IPS DF 19.7 (cell line): ENCODE measurements around the gene OR2V1.
"Not testable (repeated sequence)": the region's sequence is repeated elsewhere in the genome, so short reads cannot be mapped to it uniquely, and the experiment has no call there.

Experiments
- DNase-seq: peaks from one replicate; pipeline ENCODE4 v3.0.0-alpha.2; 2013; ENCODE audit warnings: low read depth, low spot score

The OR2V1 gene

GRCh38 chr5:181130832-181131496, at the start of gene OR2V1:
Gene OR2V1 (minus strand): TSS chr5:181131169. CDS start chr5:181125304, 5,865 bp downstream.
- DNase-seq: no peak

- not testable (repeated sequence) for DNase-seq
Observed at GRCh38 chr5:181177559-181177958, 46.6 kb upstream of the OR2V1 start.

DNA sequence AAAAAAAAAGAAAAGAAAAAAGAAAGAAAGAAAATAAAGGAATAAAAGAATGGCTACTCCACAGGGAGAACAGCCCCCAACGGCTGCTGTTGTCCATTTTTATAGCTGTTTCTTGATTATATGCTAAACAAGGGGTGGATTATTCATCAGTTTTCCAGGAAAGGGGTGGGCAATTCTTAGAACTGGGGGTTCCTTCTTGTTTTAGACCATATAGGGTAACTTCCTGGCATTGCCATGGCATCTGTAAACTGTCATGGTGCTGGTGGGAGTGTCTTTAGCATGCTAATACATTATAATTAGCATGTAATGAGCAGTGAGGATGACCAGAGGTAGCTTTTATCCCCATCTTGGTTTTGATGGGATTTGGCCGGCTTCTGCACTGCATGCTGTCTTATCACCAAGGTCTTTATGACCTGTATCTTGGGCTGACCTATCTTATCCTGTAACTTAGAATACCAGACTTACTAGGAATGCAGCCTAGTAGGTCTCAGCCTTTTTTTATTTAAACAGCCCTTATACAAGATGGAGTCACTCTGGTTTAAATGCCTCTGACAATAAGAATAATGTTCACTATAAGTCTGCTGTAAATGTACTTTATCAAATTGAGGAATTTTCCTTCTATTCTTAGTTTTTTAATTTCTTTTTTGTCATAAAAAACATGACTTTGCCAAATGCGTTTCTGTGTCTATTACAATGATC, 45.4 kb upstream of the OR2V1 start:
- no peak for DNase-seq

- DNase-seq: no peak
Observed at GRCh38 chr5:181173420-181174342, 42.7 kb upstream of the OR2V1 start.

GRCh38 chr5:181173027-181173419, 42.1 kb upstream of the OR2V1 start:
- DNase-seq: no peak

GRCh38 chr5:181171782-181172181, 40.8 kb upstream of the OR2V1 start:
- DNase-seq: no peak

DNA sequence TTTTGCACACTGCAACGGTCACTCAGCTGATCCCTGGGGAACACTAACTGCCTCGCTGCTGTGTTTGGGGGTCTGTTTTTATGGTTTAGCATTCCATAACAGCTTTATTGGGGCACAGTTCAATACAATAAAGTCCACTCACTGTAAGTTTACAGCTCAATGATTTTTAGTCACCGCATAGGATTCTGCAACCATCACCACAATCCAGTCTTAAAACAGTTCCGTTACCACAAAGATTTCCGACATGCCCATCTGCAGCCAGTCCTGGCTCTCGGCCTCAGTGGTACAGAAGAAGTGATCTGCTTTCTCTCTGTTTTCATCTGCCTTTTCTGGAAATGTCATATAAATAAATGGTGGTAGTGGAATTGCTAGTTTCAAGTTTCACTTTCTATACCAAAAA, 40.0 kb upstream of the OR2V1 start:
- no peak for DNase-seq

- no peak for DNase-seq
Observed at GRCh38 chr5:181170237-181170825, 39.4 kb upstream of the OR2V1 start.

GRCh38 chr5:181169459-181170236, 38.7 kb upstream of the OR2V1 start:
- not testable (repeated sequence) for DNase-seq

DNA sequence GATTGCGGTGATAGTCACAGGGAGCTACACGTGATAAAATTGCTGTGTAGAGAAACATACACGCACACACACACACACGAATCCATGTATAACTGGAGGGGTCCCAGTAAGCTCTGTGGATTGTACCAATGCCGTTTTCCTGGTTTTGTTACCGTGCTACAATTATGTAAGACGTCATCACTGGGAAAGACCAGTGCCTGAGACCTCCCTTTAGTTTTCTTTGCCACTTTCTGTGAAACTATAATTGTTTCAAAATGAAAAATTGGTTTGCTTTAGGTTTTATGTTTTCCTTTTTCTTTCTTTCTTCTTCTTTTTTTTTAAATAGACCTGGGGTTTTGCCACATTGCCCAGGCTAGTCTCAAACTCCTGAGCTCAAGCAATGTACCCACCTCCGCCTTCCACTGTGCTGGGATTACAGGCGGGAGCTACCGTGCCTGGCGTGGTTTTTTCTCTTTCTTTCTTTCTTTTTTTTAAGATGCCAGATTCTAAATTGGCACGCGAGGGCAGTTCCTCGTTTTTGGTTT, 37.7 kb upstream of the OR2V1 start:
- DNase-seq: no peak

DNA sequence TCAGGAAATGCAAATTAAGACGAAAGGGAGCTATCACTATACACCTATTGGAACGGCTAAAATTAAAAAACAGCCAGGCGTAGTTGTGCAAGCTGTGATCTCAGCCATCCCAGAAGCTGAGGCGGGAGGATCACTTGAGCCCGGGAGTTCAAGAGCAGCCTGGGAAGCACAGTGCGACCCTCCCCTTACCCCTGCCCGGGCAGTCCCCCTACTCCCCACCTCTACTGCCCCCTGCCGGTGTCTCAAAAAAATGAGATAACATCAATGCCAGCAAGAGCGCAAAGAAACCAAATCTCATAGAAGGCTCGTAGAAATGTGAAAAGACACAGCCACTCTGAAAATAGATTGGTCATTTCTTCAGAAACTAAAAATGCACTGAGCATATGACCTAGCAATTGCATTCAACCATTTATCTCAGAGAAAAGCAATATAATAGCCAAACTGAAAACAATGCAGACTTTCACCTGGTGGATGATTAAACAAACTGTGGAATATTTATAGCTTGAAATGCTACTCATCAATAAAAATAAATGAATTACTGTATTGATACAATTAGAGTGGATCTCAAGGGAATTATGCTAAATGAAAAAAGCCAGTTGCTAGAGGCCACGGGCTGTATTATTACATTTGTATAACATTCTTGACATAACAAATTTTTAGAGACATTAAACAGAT, 37.0 kb upstream of the OR2V1 start:
- no peak for DNase-seq

DNA sequence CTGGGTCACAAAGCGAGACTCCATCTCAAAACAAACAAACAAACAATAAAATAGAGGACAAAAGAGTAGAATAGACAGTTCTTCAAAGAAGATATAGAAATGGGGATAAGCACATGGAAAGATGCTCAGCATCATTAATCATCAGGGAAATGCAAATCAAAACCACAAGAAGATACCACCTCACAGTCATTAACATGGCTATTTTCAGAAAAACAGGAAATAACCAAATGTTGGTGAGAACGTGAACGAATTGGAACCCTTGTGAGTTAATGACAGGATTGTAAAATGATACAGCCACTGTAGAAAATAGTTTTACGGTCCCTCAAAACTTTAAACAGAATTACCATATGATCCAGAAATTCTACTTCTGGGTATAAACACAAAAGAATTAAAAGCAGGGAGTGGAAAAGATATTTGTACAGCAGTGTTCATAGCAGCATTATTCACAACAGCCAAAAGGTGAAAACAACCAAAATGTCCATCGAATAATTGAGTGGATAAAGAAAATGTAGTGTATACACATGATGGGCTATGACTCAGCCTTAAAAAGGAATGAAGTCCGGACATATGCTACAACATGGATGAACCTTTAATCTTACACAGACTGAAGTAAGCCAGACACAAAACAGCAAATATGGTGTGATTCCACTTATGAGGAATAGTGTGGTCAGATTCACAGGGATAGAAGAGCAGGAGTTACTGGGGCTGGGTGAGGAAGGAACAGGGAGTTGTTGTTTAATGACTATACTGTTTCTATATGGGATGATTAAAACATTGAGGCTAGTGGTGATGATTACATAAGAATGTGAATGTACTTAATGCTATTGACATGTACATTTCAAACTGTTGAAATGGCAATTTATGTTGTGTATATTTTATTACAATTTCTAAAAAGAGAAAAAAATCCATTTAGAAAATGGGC, 36.1 kb upstream of the OR2V1 start:
- DNase-seq: no peak

- DNase-seq: no peak
Observed at GRCh38 chr5:181164076-181164952, 33.3 kb upstream of the OR2V1 start.

DNA sequence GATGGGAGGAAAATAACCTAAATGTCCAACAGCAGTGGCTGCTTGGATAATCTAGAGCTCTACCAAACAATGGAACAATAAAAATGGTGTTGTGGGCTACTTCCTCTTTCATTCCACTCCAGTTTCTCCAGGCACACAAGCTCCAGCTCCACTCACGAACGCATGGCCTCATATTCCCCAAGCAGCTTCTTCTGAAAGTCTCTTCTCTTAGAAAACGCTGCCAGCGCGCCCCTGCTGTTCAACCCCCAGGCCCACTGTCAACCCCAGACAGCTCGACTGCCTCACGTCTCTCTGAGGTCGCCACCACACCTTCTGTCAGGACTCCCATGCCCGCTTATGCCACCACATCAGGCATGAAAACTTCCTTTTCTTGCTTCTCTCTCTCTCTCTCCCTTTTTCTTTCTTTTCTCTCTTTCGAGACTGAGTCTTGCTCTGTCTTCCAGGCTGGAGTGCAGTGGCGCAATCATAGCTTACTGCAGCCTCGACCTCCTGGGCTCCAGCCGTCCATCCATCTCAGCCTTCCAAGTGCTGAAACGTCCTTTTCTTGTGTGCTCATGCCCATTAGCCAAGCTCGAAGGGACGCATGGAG, 32.6 kb upstream of the OR2V1 start:
- DNase-seq: no peak

- DNase-seq: no peak
Observed at GRCh38 chr5:181161534-181162175, 30.7 kb upstream of the OR2V1 start.

GRCh38 chr5:181160755-181161533, 30.0 kb upstream of the OR2V1 start:
- DNase-seq: not testable (repeated sequence)
